Hypothalamus (tissue), 51 donors: ENCODE measurements around the gene DUSP8.

Source experiments
- DNase-seq, 51 donors: peaks; one replicate each; lab custom pipeline; 2025; lab: John Stamatoyannopoulos, UW

Gene DUSP8

GRCh38 chr11:1534682-1535081, 37.4 kb downstream of the DUSP8 start:
- DNase-seq = no peak

- DNase-seq = no peak
These were observed 37.9 kb downstream of the DUSP8 start for GRCh38 chr11:1534171-1534570.

- no peak for DNase-seq
These were observed 38.7 kb downstream of the DUSP8 start for GRCh38 chr11:1533342-1533725.

- no peak for DNase-seq
These were observed 39.3 kb downstream of the DUSP8 start for GRCh38 chr11:1532606-1533341.

GRCh38 chr11:1532014-1532586, 40.0 kb downstream of the DUSP8 start:
- DNase-seq = peak in 15 of 51 donors; percentile 12 to 65 (median 39)

- DNase-seq = peak in 1 of 51 donors; percentile 61
These were observed 40.5 kb downstream of the DUSP8 start for GRCh38 chr11:1531449-1532013.

GRCh38 chr11:1530686-1531448, 41.2 kb downstream of the DUSP8 start:
- peak in 1 of 51 donors; percentile 53 for DNase-seq

- DNase-seq = no peak
These were observed 42.3 kb downstream of the DUSP8 start for GRCh38 chr11:1529774-1530173.

GRCh38 chr11:1529286-1529685, 42.8 kb downstream of the DUSP8 start:
- no peak for DNase-seq

GRCh38 chr11:1528710-1529109, 43.4 kb downstream of the DUSP8 start:
- no peak for DNase-seq

GRCh38 chr11:1526785-1527184, 45.3 kb downstream of the DUSP8 start:
- no peak for DNase-seq

- DNase-seq = no peak
These were observed 48.3 kb downstream of the DUSP8 start for GRCh38 chr11:1523779-1524178.

- DNase-seq = no peak
These were observed 49.0 kb downstream of the DUSP8 start for GRCh38 chr11:1523077-1523476.

- DNase-seq = no peak
These were observed 50.0 kb downstream of the DUSP8 start for GRCh38 chr11:1522081-1522424.

- no peak for DNase-seq
These were observed 50.5 kb downstream of the DUSP8 start for GRCh38 chr11:1521382-1522080.

- no peak for DNase-seq
These were observed 51.3 kb downstream of the DUSP8 start for GRCh38 chr11:1520663-1521267.

GRCh38 chr11:1520209-1520662, 51.8 kb downstream of the DUSP8 start:
- no peak for DNase-seq

GRCh38 chr11:1519028-1520010, 52.8 kb downstream of the DUSP8 start:
- DNase-seq = no peak

- DNase-seq = no peak
These were observed 53.8 kb downstream of the DUSP8 start for GRCh38 chr11:1518301-1518700.
